ENCODE results near the gene BID. TPM values are rescaled to one million over a fixed set of nuclear protein-coding genes. Genes with fewer than 3 reads are reported as not detected.

BID gene
- total and polyA plus RNA-seq, 2 of the 8 experiments (the other 6 are each of a cell fraction or from before 2014, with no cell fraction given), result 39.3 to 114 TPM

DNA sequence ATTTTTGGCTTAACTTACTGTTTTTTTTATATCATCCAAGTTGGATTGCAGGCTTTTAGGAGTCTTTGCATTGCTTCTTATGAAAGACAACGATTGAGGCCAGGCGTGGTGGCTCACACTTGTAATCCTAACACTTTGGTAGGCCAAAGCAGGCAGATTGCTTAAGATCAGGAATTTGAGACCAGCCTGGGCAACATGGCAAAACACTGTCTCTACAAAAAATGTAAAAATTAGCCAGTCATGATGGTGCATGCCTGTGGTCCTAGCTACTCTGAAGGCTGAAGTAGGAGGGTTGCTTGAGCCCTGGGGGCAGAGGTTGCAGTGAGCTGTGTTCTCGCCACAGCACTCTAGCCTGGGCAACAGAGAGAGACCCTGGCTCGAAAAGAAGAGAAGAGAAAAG, 56.6 kb downstream of the BID start:
- Histone ChIP-seq H2BK12ac (ENCODE audit: low read depth, low read length) (no peak overlapping the region), H4K5ac (ENCODE audit: insufficient read length, low read depth, low read length) (no peak overlapping the region), H3K36me3 (ENCODE audit: control insufficient read depth in 2 of 4, insufficient read depth in 4 of 4, low read length in 3 of 4) (no peaks in the 10 kb centered on the region), H3K27ac (ENCODE audit: low read depth, low read length) (no peak overlapping the region), H3K4me2 (ENCODE audit: insufficient read depth in 1 of 2, low read depth in 2 of 2, low read length in 2 of 2) (no peak overlapping the region), H3K9ac (replicated peaks in 1 of 4; ENCODE audit: extremely low read depth in 1 of 4, low read depth in 3 of 4, low read length in 3 of 4) (no peak overlapping the region), H2BK20ac (ENCODE audit: low read length) (no peak overlapping the region), H3K56ac (replicated peaks; ENCODE audit: insufficient read length, low read depth, low read length) (no peak overlapping the region), H3K4ac (replicated peaks; ENCODE audit: insufficient read length, low read depth, low read length) (no peak overlapping the region), H4K20me1 (replicated peaks in 1 of 2; ENCODE audit: control insufficient read depth in 1 of 2, insufficient read depth in 2 of 2, low read length in 2 of 2) (no peaks in the 10 kb centered on the region), H3K23me2 (ENCODE audit: low read depth, low read length) (no peaks in the 10 kb centered on the region), H3K14ac (ENCODE audit: insufficient read length) (no peak overlapping the region), H4K91ac (replicated peaks; ENCODE audit: insufficient read length, low read length) (no peak overlapping the region), H3K9me3 (ENCODE audit: insufficient read depth in 2 of 2, low read depth in 1 of 2, low read length in 1 of 2) (no peaks in the 10 kb centered on the region), H2BK120ac (replicated peaks; ENCODE audit: low read depth, low read length) (no peak overlapping the region), H3K18ac (ENCODE audit: extremely low read depth, low read length) (no peak overlapping the region), H3K23ac (ENCODE audit: insufficient read length) (no peak overlapping the region), H3K79me1 (ENCODE audit: low read depth, low read length) (no peaks in the 10 kb centered on the region), H3K27me3 (replicated peaks in 1 of 4; ENCODE audit: control insufficient read depth in 3 of 4, extremely low read depth in 1 of 4, insufficient read depth in 3 of 4, low read length in 3 of 4) (no peaks in the 10 kb centered on the region), H3K4me3 (ENCODE audit: extremely low read depth in 1 of 4, insufficient read depth in 2 of 4, low read depth in 3 of 4, low read length in 4 of 4) (no peak overlapping the region), H4K8ac (ENCODE audit: extremely low read depth, insufficient read depth, low read length) (no peak overlapping the region), H2BK15ac (ENCODE audit: low read length) (no peak overlapping the region), H2AFZ (ENCODE audit: low read length) (no peak overlapping the region), H2AK5ac (ENCODE audit: low read depth, low read length) (no peak overlapping the region), H3K4me1 (replicated peaks in 1 of 4; ENCODE audit: control insufficient read depth in 3 of 4, insufficient read depth in 4 of 4, low read length in 3 of 4) (no peaks in the 10 kb centered on the region), H3K79me2 (ENCODE audit: control insufficient read depth in 1 of 2, insufficient read depth in 2 of 2, low read length in 2 of 2) (no peaks in the 10 kb centered on the region), H2BK5ac (ENCODE audit: low read depth, low read length) (no peak overlapping the region)
- DNase-seq (ENCODE audit: low read depth in 1 of 2, low spot score in 2 of 2), result no peak
- ChIA-PET CTCF (ENCODE audit: partially characterized antibody) (interaction anchor here (1.1 kb wide), 1 partner anchor 29 kb away, joined by 3 read pairs; no protein-coding TSS in a partner anchor), POLR2A (ENCODE audit: partially characterized antibody) (no interaction called here)
- no peak for FAIRE-seq
- TF ChIP-seq KDM5A (IDR thresholded peaks at IDR 0.05; ENCODE audit: low read length) (no peak), SIRT6 (IDR thresholded peaks at IDR 0.05; ENCODE audit: low read length) (no peak), ATF3 (IDR thresholded peaks at IDR 0.05; ENCODE audit: insufficient read depth, low read depth, low read length) (no peak), KDM1A (IDR thresholded peaks at IDR 0.05; ENCODE audit: borderline replicate concordance, low read length) (no peak), ZNF274 (IDR thresholded peaks at IDR 0.05; ENCODE audit: borderline replicate concordance, extremely low read depth, low read length) (no peak)
- 92% methylated on average over 3 of the region's 4 CpGs; no CpG with 5 or more reads in 1 of the 2 experiments for WGBS, 2 experiments (ENCODE audit: extremely low coverage in 1 of 2, insufficient coverage in 1 of 2, insufficient read length in 1 of 2, insufficient replicate concordance in 2 of 2, low coverage in 1 of 2, low lambda C conversion rate in 2 of 2, missing lambda C conversion rate in 1 of 2)
